HG03045 (cell line): Measurements from ENCODE around the gene FHIP1B.

Experiments used
- ATAC-seq: cut with Tn5 transposase; IDR thresholded peaks from one replicate; pipeline ENCODE4 v1.9.1; 2021; ENCODE audit warnings: mild to moderate bottlenecking, moderate library complexity; ENCODE audit not compliant: unreplicated experiment

Gene FHIP1B

DNA sequence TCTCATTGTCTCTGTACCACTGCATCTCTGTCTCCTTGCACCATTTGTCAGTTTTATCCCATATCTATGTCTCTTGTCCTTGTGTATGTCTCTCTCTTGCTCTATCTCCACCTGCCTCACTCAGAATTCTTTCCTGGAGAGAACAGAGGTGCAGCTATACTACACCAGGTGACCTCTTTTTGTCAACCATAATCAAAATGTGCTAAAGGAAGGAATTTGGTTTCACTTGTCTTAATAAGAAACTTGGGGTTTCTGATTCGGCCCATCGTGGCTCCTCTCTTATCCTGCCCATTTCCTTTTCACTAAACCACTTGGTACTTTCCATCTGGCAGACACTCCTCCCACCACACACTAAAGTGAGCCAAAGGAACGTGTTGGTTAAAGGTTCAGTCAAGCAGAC lies 31.1 kb downstream of the FHIP1B start:
- ATAC-seq: peak; percentile 61

- ATAC-seq: no peak
Measured at GRCh38 chr11:6202041-6202440, 32.4 kb downstream of the FHIP1B start.

- ATAC-seq: no peak
Measured at GRCh38 chr11:6201481-6201880, 33.0 kb downstream of the FHIP1B start.

DNA sequence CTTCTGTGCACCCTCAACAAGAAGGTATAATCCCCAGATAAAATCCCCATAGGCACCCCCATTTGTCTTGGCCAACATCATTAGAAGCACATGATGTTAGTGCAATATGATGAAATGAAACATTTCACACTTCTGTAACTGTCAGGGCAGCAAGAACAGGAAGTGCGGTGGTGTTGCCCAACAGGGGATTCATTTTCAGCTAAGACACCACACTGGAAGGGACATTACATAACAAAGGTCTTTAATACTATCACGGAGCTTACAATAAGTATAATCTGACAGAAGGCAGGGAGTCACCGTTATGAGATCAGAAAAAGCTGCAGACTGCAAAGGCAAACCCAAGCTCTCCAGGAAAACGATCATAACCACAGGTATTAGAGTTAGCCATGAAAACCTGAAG lies 33.5 kb downstream of the FHIP1B start:
- ATAC-seq: no peak

- ATAC-seq: no peak
Measured at GRCh38 chr11:6199174-6199810, 35.1 kb downstream of the FHIP1B start, which contains the start of gene OR52W1. Gene OR52W1, plus strand, starts transcription at chr11:6199224. Its CDS starts 0 bp downstream, at chr11:6199224.

DNA sequence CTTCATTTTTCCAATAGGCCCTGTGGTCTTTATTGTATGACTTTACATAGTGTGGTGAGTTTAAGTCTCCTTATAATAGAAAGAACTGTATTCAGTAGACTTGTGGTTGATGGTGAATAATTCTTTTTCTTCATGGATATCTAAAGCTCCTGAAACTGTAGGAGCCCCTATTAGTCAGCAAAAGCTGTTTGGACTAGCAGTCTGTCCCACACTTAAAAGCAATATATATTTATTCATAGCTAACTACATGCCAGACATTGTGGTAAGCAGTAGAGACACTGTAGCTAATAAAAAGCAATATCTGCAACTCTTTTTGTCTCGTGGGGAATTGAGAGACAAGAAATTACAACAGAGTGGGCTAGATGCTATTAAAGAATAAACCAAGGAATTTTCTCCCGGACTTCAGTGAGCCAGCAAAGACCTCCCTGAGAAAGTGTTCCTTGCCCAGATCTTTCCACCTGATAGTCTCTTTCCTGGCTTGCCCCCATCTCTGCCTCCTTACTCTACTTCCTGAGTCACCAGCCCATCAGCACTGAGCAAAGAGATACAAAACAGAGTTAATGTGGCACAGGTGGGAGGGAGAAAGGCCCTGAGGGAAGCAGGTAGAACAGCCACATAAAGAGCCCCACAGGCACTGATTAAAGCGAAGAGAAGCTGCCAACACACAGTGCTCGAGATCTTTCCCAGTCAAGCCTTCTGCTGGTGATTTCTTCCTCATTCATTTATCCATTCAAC lies 36.8 kb downstream of the FHIP1B start:
- ATAC-seq: no peak

GRCh38 chr11:6196396-6196795 lies 38.0 kb downstream of the FHIP1B start:
- ATAC-seq: no peak

- no peak for ATAC-seq
Measured at GRCh38 chr11:6194065-6194581, 40.3 kb downstream of the FHIP1B start.

DNA sequence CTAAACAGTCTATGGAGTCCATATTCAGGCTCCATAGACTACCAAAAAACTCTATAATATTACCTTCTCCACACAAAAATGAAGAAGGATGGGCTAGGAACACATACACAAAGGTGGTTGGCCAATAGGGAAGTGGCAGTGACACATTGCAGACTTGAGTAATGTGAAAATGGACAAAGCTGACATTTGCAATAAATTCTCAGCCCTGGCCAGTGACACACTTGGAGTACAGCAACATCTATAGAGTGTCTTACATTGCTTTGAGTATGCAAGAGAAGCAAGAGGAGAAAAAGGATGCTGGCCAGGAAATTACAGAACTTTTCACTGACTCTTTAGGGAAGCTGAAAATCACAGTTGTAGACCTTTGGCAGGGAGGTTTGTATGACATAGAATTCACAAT lies 42.7 kb downstream of the FHIP1B start:
- no peak for ATAC-seq

DNA sequence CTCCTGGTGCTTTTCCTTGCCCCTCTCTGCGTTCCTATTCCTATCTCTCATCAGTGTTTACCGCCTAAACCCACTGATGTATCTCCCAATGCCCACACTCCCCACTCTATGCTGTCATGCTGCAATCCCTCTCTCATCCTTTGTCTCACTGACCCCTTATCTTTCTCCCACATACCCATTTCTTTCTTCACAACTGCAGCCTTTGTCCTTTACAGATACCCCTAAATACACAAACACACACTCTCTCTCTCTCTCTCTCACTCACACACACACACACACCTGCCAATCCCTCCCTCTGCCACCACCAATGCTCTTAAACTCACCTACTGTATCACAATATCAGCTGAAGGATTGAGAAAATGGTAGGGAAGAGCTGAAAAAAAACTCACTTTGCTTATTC lies 59.0 kb downstream of the FHIP1B start:
- ATAC-seq: no peak

DNA sequence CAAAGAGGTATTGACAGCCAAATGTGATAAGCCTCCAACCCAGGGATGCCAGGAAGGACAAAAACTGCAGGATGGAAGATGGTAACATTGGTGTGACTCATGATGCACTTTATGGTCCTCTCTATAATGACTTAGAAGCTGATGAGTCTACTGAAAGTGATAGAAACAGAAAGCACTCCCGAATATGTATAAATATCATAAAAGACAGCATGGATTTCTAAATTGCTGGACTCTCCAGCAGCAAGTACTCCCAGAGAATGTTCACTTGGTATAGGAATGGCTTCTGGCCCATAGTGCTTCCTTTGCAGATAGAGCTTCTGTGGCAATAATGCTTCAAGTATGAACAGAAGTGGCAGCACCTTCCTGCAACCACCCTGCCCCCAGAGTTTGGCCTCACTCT lies 64.2 kb downstream of the FHIP1B start, which contains the start of gene OR52B2:
Gene OR52B2, minus strand, starts transcription at position 101 of the 400 bp plus-strand sequence. Its CDS starts 0 bp downstream, at position 101.
- no peak for ATAC-seq
